A673 (cell line): ENCODE data around the gene CTDSP2.

Source experiments
- CTCF ChIP-seq: fragments of 300-800, 200-600 bp; sonication (generic); conservative IDR thresholded peaks from 2 replicates; pipeline ENCODE4 v1.5.1; 2017; ENCODE audit warnings: low read depth, mild to moderate bottlenecking, antibody characterized with exemption, low read length, moderate library complexity, mixed read lengths
- EZH2 ChIP-seq: fragments of 200-600 bp; sonication (generic); IDR thresholded peaks from 2 replicates; pipeline ENCODE4 v1.6.1; 2017; ENCODE audit warnings: borderline replicate concordance, low read depth, mild to moderate bottlenecking, mixed read lengths, antibody characterized with exemption, low read length; ENCODE audit not compliant: poor library complexity, severe bottlenecking

- TF ChIP-seq CTCF (no peak), EZH2 (no peak)
These were observed 21.1 kb downstream of the CTDSP2 start for GRCh38 chr12:57825451-57825850.
